ENCODE data around the gene SRSF3. TPM values are rescaled to one million over a fixed set of nuclear protein-coding genes. Genes with fewer than 3 reads are reported as not detected.
A peak's percentile ranks its signal among the peaks of the same experiment; 100 is the strongest.

The SRSF3 gene
- total and polyA plus RNA-seq, 9 of the 15 experiments (the other 6 are each of a cell fraction or from before 2014, with no cell fraction given) = 337 to 1,200 (median 518) TPM

- 0 out of 4 replicates have a peak, but pooled peaks of 1 of the 2 experiments have one; percentile 49 for TF ChIP-seq ZNF318 (IDR thresholded peaks at IDR 0.05; ENCODE audit: borderline replicate concordance in 1 of 2, low read depth in 1 of 2)
- TF ChIP-seq TRIM24 (IDR thresholded peaks at IDR 0.05) = peak; percentile 43 to 66; a peak in 2 of 4 replicates
- no peak for TF ChIP-seq ZNF764 (CRISPR knock-in tag; IDR thresholded peaks at IDR 0.05; ENCODE audit: low read depth)
- TF ChIP-seq HEY1 (CRISPR knock-in tag; IDR thresholded peaks at IDR 0.05; ENCODE audit: borderline replicate concordance) = no peak
- no peak for TF ChIP-seq CHCHD3 (CRISPR knock-in tag; IDR thresholded peaks at IDR 0.05)
- no peak for TF ChIP-seq ADNP (tag; IDR thresholded peaks at IDR 0.05)
- peak in 1 of 2 experiments; percentile 81; a peak in 2 of 4 replicates for TF ChIP-seq RCOR1 (IDR thresholded peaks at IDR 0.05; ENCODE audit: borderline replicate concordance in 1 of 2, low read depth in 2 of 2, low read length in 2 of 2)
- no peak for TF ChIP-seq ZBTB40 (IDR thresholded peaks at IDR 0.05)
- TF ChIP-seq ZBTB40 (CRISPR knock-in tag; IDR thresholded peaks at IDR 0.05) = no peak; the same call in 1 of the 2 replicates
These were observed 21.0 kb downstream of the SRSF3 start (continued) for GRCh38 chr6:36615018-36615761.
